Measurements from ENCODE around the gene PGLYRP3. TPM values are rescaled to one million over a fixed set of nuclear protein-coding genes. Genes with fewer than 3 reads are reported as not detected.

PGLYRP3 gene
- total and polyA plus RNA-seq, 2 experiments from 2014 or later: not detected

DNA sequence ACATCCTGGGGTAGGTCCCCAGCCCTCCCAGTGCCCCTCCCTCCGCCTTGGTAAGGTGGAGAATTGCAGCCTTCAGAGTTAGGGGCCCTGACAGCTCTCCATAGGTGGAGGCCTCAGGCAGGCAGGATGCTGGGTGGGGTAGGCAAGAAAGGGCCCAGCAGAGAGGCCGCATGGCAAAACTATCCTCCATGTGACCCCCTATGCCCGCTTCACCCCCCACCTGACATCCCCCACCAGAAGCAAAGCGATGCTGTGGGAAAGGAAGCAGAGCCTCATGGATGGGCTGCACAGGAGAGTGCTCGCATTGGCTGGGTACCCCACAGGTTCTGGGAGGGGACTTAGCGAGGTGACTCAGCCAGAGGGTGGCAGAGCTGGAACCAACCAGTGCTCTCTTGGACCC is 46.5 kb upstream of the PGLYRP3 start:
- Histone ChIP-seq H3K4me3 (no peak overlapping the region), H3F3A (replicated peaks; ENCODE audit: low read depth) (no peaks in the 10 kb centered on the region), H3K27ac (ENCODE audit: low read depth) (no peak overlapping the region), H3K79me2 (replicated peaks; ENCODE audit: insufficient read depth) (no peaks in the 10 kb centered on the region), H3K27me3 (ENCODE audit: insufficient read depth) (no peaks in the 10 kb centered on the region), H3K4me1 (ENCODE audit: insufficient read depth) (no peaks in the 10 kb centered on the region), H4K20me1 (replicated peaks; ENCODE audit: insufficient read depth) (no peaks in the 10 kb centered on the region), H3K36me3 (ENCODE audit: insufficient read depth) (no peaks in the 10 kb centered on the region), H2AFZ (no peak overlapping the region), H3K4me2 (no peak overlapping the region), H3K9me2 (ENCODE audit: insufficient read depth) (no peaks in the 10 kb centered on the region; the same call in 1 of the 2 replicates)
- Mint-ChIP-seq H3K4me1 (peaks cover 8% of the 10 kb centered on the region; the same call in 1 of the 3 replicates), H3K27me3 (ENCODE audit: insufficient read depth, low read depth, poor library complexity) (peaks cover 5% of the 10 kb centered on the region), H3K36me3 (ENCODE audit: low read depth) (no peaks in the 10 kb centered on the region), H3K9me3 (no peaks in the 10 kb centered on the region), H3K4me3 (no peak overlapping the region), H3K27ac (no peak overlapping the region)
- TF ChIP-seq STAT1 (IDR thresholded peaks at IDR 0.05; ENCODE audit: unreplicated experiment): no peak
- TF ChIP-seq ZNF114 (CRISPR knock-in tag; IDR thresholded peaks at IDR 0.05): no peak
- TF ChIP-seq JUNB (IDR thresholded peaks at IDR 0.05; ENCODE audit: unreplicated experiment): no peak
- TF ChIP-seq, protein P1, sequence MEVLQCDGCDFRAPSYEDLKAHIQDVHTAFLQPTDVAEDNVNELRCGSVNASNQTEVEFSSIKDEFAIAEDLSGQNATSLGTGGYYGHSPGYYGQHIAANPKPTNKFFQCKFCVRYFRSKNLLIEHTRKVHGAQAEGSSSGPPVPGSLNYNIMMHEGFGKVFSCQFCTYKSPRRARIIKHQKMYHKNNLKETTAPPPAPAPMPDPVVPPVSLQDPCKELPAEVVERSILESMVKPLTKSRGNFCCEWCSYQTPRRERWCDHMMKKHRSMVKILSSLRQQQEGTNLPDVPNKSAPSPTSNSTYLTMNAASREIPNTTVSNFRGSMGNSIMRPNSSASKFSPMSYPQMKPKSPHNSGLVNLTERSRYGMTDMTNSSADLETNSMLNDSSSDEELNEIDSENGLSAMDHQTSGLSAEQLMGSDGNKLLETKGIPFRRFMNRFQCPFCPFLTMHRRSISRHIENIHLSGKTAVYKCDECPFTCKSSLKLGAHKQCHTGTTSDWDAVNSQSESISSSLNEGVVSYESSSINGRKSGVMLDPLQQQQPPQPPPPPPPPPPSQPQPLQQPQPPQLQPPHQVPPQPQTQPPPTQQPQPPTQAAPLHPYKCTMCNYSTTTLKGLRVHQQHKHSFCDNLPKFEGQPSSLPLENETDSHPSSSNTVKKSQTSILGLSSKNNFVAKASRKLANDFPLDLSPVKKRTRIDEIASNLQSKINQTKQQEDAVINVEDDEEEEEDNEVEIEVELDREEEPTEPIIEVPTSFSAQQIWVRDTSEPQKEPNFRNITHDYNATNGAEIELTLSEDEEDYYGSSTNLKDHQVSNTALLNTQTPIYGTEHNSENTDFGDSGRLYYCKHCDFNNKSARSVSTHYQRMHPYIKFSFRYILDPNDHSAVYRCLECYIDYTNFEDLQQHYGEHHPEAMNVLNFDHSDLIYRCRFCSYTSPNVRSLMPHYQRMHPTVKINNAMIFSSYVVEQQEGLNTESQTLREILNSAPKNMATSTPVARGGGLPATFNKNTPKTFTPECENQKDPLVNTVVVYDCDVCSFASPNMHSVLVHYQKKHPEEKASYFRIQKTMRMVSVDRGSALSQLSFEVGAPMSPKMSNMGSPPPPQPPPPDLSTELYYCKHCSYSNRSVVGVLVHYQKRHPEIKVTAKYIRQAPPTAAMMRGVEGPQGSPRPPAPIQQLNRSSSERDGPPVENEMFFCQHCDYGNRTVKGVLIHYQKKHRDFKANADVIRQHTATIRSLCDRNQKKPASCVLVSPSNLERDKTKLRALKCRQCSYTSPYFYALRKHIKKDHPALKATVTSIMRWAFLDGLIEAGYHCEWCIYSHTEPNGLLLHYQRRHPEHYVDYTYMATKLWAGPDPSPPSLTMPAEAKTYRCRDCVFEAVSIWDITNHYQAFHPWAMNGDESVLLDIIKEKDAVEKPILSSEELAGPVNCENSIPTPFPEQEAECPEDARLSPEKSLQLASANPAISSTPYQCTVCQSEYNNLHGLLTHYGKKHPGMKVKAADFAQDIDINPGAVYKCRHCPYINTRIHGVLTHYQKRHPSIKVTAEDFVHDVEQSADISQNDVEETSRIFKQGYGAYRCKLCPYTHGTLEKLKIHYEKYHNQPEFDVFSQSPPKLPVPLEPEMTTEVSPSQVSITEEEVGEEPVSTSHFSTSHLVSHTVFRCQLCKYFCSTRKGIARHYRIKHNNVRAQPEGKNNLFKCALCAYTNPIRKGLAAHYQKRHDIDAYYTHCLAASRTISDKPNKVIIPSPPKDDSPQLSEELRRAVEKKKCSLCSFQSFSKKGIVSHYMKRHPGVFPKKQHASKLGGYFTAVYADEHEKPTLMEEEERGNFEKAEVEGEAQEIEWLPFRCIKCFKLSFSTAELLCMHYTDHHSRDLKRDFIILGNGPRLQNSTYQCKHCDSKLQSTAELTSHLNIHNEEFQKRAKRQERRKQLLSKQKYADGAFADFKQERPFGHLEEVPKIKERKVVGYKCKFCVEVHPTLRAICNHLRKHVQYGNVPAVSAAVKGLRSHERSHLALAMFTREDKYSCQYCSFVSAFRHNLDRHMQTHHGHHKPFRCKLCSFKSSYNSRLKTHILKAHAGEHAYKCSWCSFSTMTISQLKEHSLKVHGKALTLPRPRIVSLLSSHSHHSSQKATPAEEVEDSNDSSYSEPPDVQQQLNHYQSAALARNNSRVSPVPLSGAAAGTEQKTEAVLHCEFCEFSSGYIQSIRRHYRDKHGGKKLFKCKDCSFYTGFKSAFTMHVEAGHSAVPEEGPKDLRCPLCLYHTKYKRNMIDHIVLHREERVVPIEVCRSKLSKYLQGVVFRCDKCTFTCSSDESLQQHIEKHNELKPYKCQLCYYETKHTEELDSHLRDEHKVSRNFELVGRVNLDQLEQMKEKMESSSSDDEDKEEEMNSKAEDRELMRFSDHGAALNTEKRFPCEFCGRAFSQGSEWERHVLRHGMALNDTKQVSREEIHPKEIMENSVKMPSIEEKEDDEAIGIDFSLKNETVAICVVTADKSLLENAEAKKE (CRISPR knock-in tag; IDR thresholded peaks at IDR 0.05): no peak
- TF ChIP-seq NANOG (IDR thresholded peaks at IDR 0.05; ENCODE audit: borderline replicate concordance): no peak
- no peak for TF ChIP-seq CTCF (conservative IDR thresholded peaks at IDR 0.05; ENCODE audit: low read depth in 2 of 2)
- no peak for TF ChIP-seq ZNF331 (CRISPR knock-in tag; IDR thresholded peaks at IDR 0.05; ENCODE audit: low read depth)
- no peak for TF ChIP-seq ETS1 (IDR thresholded peaks at IDR 0.05)
- no peak for TF ChIP-seq POLR2AphosphoS5 (IDR thresholded peaks at IDR 0.05; ENCODE audit: low read depth)
- TF ChIP-seq EZH2 (IDR thresholded peaks at IDR 0.05; ENCODE audit: low read depth, unreplicated experiment): no peak
- no peak for TF ChIP-seq EZH2phosphoT487 (IDR thresholded peaks at IDR 0.05; ENCODE audit: unreplicated experiment)
- TF ChIP-seq CREB1 (CRISPR knock-in tag; IDR thresholded peaks at IDR 0.05; ENCODE audit: low read depth): no peak
- no peak for TF ChIP-seq REST (IDR thresholded peaks at IDR 0.05; ENCODE audit: unreplicated experiment)
- ATAC-seq (no peak), DNase-seq (ENCODE audit: low spot score) (no peak)
